Astrocyte (in vitro differentiated cells and primary cell): ENCODE measurements around the gene CLMN.

Experiments used
- EZH2 ChIP-seq: IDR thresholded peaks from 2 replicates; pipeline ENCODE4 v1.6.1; 2012; ENCODE audit warnings: mild to moderate bottlenecking, low read length, inconsistent platforms; ENCODE audit not compliant: insufficient read depth
- TF ChIP-seq, protein P1 (sequence below): IDR thresholded peaks from 2 replicates; pipeline ENCODE4 v1.5.1; 2011; ENCODE audit warnings: low read depth, mild to moderate bottlenecking, inconsistent platforms, low read length, moderate library complexity; ENCODE audit not compliant: insufficient read depth

- TF ChIP-seq, protein P1, sequence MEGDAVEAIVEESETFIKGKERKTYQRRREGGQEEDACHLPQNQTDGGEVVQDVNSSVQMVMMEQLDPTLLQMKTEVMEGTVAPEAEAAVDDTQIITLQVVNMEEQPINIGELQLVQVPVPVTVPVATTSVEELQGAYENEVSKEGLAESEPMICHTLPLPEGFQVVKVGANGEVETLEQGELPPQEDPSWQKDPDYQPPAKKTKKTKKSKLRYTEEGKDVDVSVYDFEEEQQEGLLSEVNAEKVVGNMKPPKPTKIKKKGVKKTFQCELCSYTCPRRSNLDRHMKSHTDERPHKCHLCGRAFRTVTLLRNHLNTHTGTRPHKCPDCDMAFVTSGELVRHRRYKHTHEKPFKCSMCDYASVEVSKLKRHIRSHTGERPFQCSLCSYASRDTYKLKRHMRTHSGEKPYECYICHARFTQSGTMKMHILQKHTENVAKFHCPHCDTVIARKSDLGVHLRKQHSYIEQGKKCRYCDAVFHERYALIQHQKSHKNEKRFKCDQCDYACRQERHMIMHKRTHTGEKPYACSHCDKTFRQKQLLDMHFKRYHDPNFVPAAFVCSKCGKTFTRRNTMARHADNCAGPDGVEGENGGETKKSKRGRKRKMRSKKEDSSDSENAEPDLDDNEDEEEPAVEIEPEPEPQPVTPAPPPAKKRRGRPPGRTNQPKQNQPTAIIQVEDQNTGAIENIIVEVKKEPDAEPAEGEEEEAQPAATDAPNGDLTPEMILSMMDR = no peak
- no peak for TF ChIP-seq EZH2
Observed at GRCh38 chr14:95242870-95243269, 76.8 kb downstream of the CLMN start.
